K562 (cell line): ENCODE measurements around the gene SLC25A36. TPM values are rescaled to one million over a fixed set of nuclear protein-coding genes. Genes with fewer than 3 reads are reported as not detected.

ENCODE experiments used
- ATAC-seq: fragments of 200-7000 bp; cut with Tn5 transposase; 3 replicates; pipeline ENCODE4 v1.9.1; 2020; ENCODE audit warnings: moderate library complexity
- BruUV-seq: library from RNA; stranded (reverse); fragments of 400-500 nt; replicated peaks from 2 replicates; lab custom pipeline; 2021; lab: Mats Ljungman, UMichigan
- CTCF ChIA-PET: fragments of 300-600 bp; formaldehyde crosslinking; extraction: SDS; loops from one replicate; lab custom pipeline; 2021; ENCODE audit warnings: low intra/inter-chr PET ratio; lab: Yijun Ruan, JAX
- POLR2A ChIA-PET: fragments of 300-600, 350-650 bp; sonication (Branson Sonifier 250); formaldehyde crosslinking; extraction: SDS; loops from one replicate; lab custom pipeline; 2021; ENCODE audit warnings: antibody characterized with exemption, inconsistent platforms; lab: Yijun Ruan, JAX
- DNase-seq, 4 experiments: peaks; one replicate each; pipeline versions ENCODE4 v3.0.0 to v3.0.0-alpha.2; 2011 to 2018; ENCODE audit warnings: low spot score in 3 of 4, mixed read lengths in 3 of 4; ENCODE audit errors: extremely low read depth in 1 of 4
- FAIRE-seq: peaks from 2 replicates; lab custom pipeline; 2011; peaks lifted over from hg19 to GRCh38; lab: Jason Lieb, UNC
- H2AFZ ChIP-seq: 2 replicates; pipeline ENCODE4 v1.6.0; 2011; ENCODE audit warnings: low read depth, low read length, control low read depth, inconsistent platforms
- H3K27ac ChIP-seq: fragments of 200-600 bp; 3 replicates; pipeline ENCODE4 v1.8.0; 2011; ENCODE audit warnings: low read depth, mild to moderate bottlenecking, control low read depth, inconsistent platforms, low read length, moderate library complexity, mixed read lengths; ENCODE audit errors: extremely low read depth
- H3K27me3 ChIP-seq, 2 experiments: fragments of 300-600 bp in 1 of 2; 2 replicates in 1 of 2; 3 replicates in 1 of 2; pipeline versions ENCODE4 v1.6.0 to v1.8.0; 2011; ENCODE audit warnings: inconsistent platforms in 2 of 2, low read length in 2 of 2, mild to moderate bottlenecking in 1 of 2, mixed read lengths in 1 of 2, moderate library complexity in 1 of 2; ENCODE audit not compliant: control insufficient read depth in 2 of 2, insufficient read depth in 2 of 2
- H3K36me3 ChIP-seq: fragments of 300-600 bp; 3 replicates; pipeline ENCODE4 v1.8.0; 2011; ENCODE audit warnings: mild to moderate bottlenecking, low read length, inconsistent platforms; ENCODE audit not compliant: control insufficient read depth, insufficient read depth
- H3K4me1 ChIP-seq, 2 experiments: fragments of 200-600 bp in 1 of 2; replicated peaks in 1 of 2; 2 replicates in 1 of 2; 3 replicates in 1 of 2; pipeline versions ENCODE4 v1.5.1 to v1.8.0; 2011; ENCODE audit warnings: inconsistent platforms in 2 of 2, low read length in 2 of 2, mild to moderate bottlenecking in 1 of 2, mixed read lengths in 1 of 2, moderate library complexity in 1 of 2; ENCODE audit not compliant: control insufficient read depth in 2 of 2, insufficient read depth in 2 of 2
- H3K4me2 ChIP-seq: 2 replicates; pipeline ENCODE4 v1.6.1; 2011; ENCODE audit warnings: low read length, control low read depth, inconsistent platforms, mixed read lengths; ENCODE audit not compliant: insufficient read depth
- H3K4me3 ChIP-seq: fragments of 200-600 bp; sonication (generic), shearing (Covaris generic); 2 replicates; pipeline ENCODE4 v1.5.1; 2016; ENCODE audit warnings: control low read depth, inconsistent platforms
- H3K79me2 ChIP-seq: fragments of 200-600 bp; 3 replicates; pipeline ENCODE4 v1.8.0; 2011; ENCODE audit warnings: low read length, inconsistent platforms; ENCODE audit not compliant: control insufficient read depth, insufficient read depth
- H3K9ac ChIP-seq, 2 experiments: 2 replicates each; pipeline versions ENCODE4 v1.6.0 to v1.6.1; 2011; ENCODE audit warnings: low read depth in 2 of 2, low read length in 2 of 2, control low read depth in 1 of 2, inconsistent platforms in 1 of 2, mild to moderate bottlenecking in 1 of 2, mixed read lengths in 1 of 2; ENCODE audit not compliant: insufficient read depth in 1 of 2
- H3K9me1 ChIP-seq: one replicate; pipeline ENCODE4 v1.6.0; 2011; ENCODE audit warnings: inconsistent platforms, mild to moderate bottlenecking, low read length, moderate library complexity; ENCODE audit not compliant: control insufficient read depth, insufficient read depth
- H3K9me3 ChIP-seq: replicated peaks from 2 replicates; pipeline ENCODE4 v1.5.1; 2011; ENCODE audit warnings: low read depth, low read length, inconsistent platforms; ENCODE audit not compliant: control insufficient read depth, insufficient read depth
- H4K20me1 ChIP-seq: replicated peaks from 2 replicates; pipeline ENCODE4 v1.6.1; 2011; ENCODE audit warnings: low read length, inconsistent platforms, mixed read lengths; ENCODE audit not compliant: control insufficient read depth, insufficient read depth
- FOXO4 ChIP-seq: fragments of 450-650 bp; formaldehyde crosslinking; IDR thresholded peaks from 2 replicates; pipeline ENCODE4 v1.4.0; 2020; ENCODE audit warnings: mild to moderate bottlenecking, moderate library complexity
- GABPA ChIP-seq: fragments of 200-800 bp; sonication (Bioruptor generic); conservative IDR thresholded peaks from 2 replicates; pipeline ENCODE4 v1.6.1; 2016; ENCODE audit warnings: low read depth, missing genetic modification characterization, missing compliant biosample characterization
- HCFC1 ChIP-seq: IDR thresholded peaks from 2 replicates; pipeline ENCODE4 v1.6.1; 2012; ENCODE audit warnings: low read depth, low read length, improper control_type of control experiment
- MEF2A ChIP-seq: IDR thresholded peaks from 2 replicates; pipeline ENCODE4 v1.6.1; 2011; ENCODE audit warnings: low read depth, mild to moderate bottlenecking, low read length, moderate library complexity; ENCODE audit not compliant: control insufficient read depth
- OTX1 ChIP-seq: fragments of 450-650 bp; formaldehyde crosslinking; IDR thresholded peaks from 2 replicates; pipeline ENCODE4 v1.4.0; 2022; ENCODE audit warnings: mild to moderate bottlenecking
- PKNOX1 ChIP-seq: fragments of 450-650 bp; IDR thresholded peaks from 2 replicates; pipeline ENCODE4 v1.6.1; 2016
- ZNF174 ChIP-seq: fragments of 250-450 bp; sonication (Bioruptor Pico); IDR thresholded peaks from 2 replicates; pipeline ENCODE4 v1.4.0; 2020; ENCODE audit warnings: mild to moderate bottlenecking
- WGBS: fragments of 100-300 bp; shearing (Covaris generic); methylation state at CpG from one replicate; pipeline ENCODE4 v1.1.6; 2016; ENCODE audit warnings: low coverage, mixed read lengths; ENCODE audit not compliant: insufficient coverage; ENCODE audit errors: missing lambda C conversion rate; 5-methylcytosine and 5-hydroxymethylcytosine counted together
- in situ Hi-C: fragments of 300-500 bp; cut with MboI; formaldehyde crosslinking; loops from 4 replicates; pipeline ENCODE4 v1.15.0; 2018; ENCODE audit warnings: inconsistent platforms, mixed read lengths
- intact Hi-C: fragments of 100-400 bp; cut with micrococcal nuclease; formaldehyde crosslinking; loops from 2 replicates; pipeline ENCODE4 v1.14.2; 2022
- polyA plus RNA-seq, 8 experiments: library from polyadenylated mRNA; depleted of rRNA in 4 of 8; stranded (reverse) in 5 of 8; unstranded in 3 of 8; fragments of >200 nt; fragmentation: Nextera tagmentation in 2 of 8; fragmentation: Illumina TruSeq in 1 of 8; extraction: Ambion mirVana in 2 of 8; extraction: Trizol in 1 of 8; gene quantifications; 2 replicates each; pipeline versions ENCODE4 v1.2.1 to v1.2.3, GENCODE V29; 2011 to 2014; ENCODE audit warnings: inconsistent platforms in 1 of 8, missing spikeins in 1 of 8
- total RNA-seq, 7 experiments: library from RNA; depleted of rRNA in 6 of 7; stranded (reverse); fragments of >200 nt in 6 of 7; fragmentation: Illumina TruSeq in 2 of 7; extraction: Trizol in 2 of 7; gene quantifications; 2 replicates each; pipeline versions ENCODE4 v1.2.1 to v1.2.3, GENCODE V29; 2011 to 2021; ENCODE audit warnings: low replicate concordance in 1 of 7
- TF ChIP-seq, protein P1 (sequence below): fragments of 450-650 bp; formaldehyde crosslinking; IDR thresholded peaks from 2 replicates; pipeline ENCODE4 v1.4.0; 2020; ENCODE audit warnings: mild to moderate bottlenecking, mixed read lengths

The SLC25A36 gene
- total and polyA plus RNA-seq, 9 of the 15 experiments (the other 6 are each of a cell fraction or from before 2014, with no cell fraction given), result 12.0 to 95.3 (median 43.3) TPM

- H2AFZ ChIP-seq, result no peak overlapping the region
- no peak for DNase-seq
- intact Hi-C loops (no loop called here), in situ Hi-C loops (no loop called here)
- no peaks in the 10 kb centered on the region for H3K9me1 ChIP-seq
- no peak for TF ChIP-seq FOXO4 (CRISPR knock-in tag)
- TF ChIP-seq MEF2A, result no peak
- no peak for TF ChIP-seq GABPA (tag)
- TF ChIP-seq, protein P1, sequence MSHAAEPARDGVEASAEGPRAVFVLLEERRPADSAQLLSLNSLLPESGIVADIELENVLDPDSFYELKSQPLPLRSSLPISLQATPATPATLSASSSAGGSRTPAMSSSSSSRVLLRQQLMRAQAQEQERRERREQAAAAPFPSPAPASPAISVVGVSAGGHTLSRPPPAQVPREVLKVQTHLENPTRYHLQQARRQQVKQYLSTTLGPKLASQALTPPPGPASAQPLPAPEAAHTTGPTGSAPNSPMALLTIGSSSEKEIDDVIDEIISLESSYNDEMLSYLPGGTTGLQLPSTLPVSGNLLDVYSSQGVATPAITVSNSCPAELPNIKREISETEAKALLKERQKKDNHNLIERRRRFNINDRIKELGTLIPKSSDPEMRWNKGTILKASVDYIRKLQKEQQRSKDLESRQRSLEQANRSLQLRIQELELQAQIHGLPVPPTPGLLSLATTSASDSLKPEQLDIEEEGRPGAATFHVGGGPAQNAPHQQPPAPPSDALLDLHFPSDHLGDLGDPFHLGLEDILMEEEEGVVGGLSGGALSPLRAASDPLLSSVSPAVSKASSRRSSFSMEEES (CRISPR knock-in tag), result no peak
- TF ChIP-seq OTX1 (CRISPR knock-in tag), result no peak
- no peak for TF ChIP-seq PKNOX1
- TF ChIP-seq ZNF174 (CRISPR knock-in tag), result no peak
- no peak for TF ChIP-seq HCFC1
- H3K79me2 ChIP-seq, result no peaks in the 10 kb centered on the region
- no peaks in the 10 kb centered on the region for H3K4me1 ChIP-seq
- WGBS, result 0% methylated on average over 1 of the region's 1 CpG
- H3K4me2 ChIP-seq, result no peak overlapping the region
- no peak for FAIRE-seq
- no peaks in the 10 kb centered on the region for H3K27me3 ChIP-seq
- no peaks in the 10 kb centered on the region for H3K9me3 ChIP-seq
- no peak overlapping the region for H3K27ac ChIP-seq
- no peaks in the 10 kb centered on the region for H3K36me3 ChIP-seq
- H3K4me3 ChIP-seq, result no peak overlapping the region
- CTCF ChIA-PET, result no interaction called here
- no TSS peak for BruUV-seq
- POLR2A ChIA-PET, result interaction anchor here (1.0 kb wide), 1 partner anchor 11 kb away, joined by 3 read pairs; no protein-coding TSS in a partner anchor
- H3K9ac ChIP-seq, result no peak overlapping the region
- no peak for ATAC-seq
- H4K20me1 ChIP-seq, result no peaks in the 10 kb centered on the region
Observed at GRCh38 chr3:140906785-140907184, 34.9 kb upstream of the SLC25A36 start.
